ENCODE results near the gene ANTXR1.

ANTXR1 gene

GRCh38 chr2:69013142-69013839, at the start of gene ANTXR1:
Gene ANTXR1, plus strand, starts transcription at chr2:69013179. Its CDS starts 321 bp downstream, at chr2:69013500.
- no peak for TF ChIP-seq CTCF (conservative IDR thresholded peaks at IDR 0.05; ENCODE audit: control insufficient read depth, insufficient read depth, low read depth, low read length)
- DNase-seq (ENCODE audit: low read depth) = peak; percentile 81

GRCh38 chr2:68964282-68964681, 48.7 kb upstream of the ANTXR1 start:
- no peak for DNase-seq (ENCODE audit: low read depth)
- no peak overlapping the region for H3K4me3 ChIP-seq (ENCODE audit: control insufficient read depth, low read depth, low read length)
- TF ChIP-seq CTCF (conservative IDR thresholded peaks at IDR 0.05; ENCODE audit: control insufficient read depth, insufficient read depth, low read depth, low read length) = no peak

More at GRCh38 chr2:69013142-69013839, at the start of gene ANTXR1:
- peak within 1 kb of the TSS; percentile 93 for H3K4me3 ChIP-seq (ENCODE audit: control insufficient read depth, low read depth, low read length)

GRCh38 chr2:68968221-68968620, 44.8 kb upstream of the ANTXR1 start:
- H3K4me3 ChIP-seq (ENCODE audit: control insufficient read depth, low read depth, low read length) = no peak overlapping the region
- DNase-seq (ENCODE audit: low read depth) = no peak
- no peak for TF ChIP-seq CTCF (conservative IDR thresholded peaks at IDR 0.05; ENCODE audit: control insufficient read depth, insufficient read depth, low read depth, low read length)

GRCh38 chr2:68969736-68970490, 43.1 kb upstream of the ANTXR1 start:
- no peak overlapping the region for H3K4me3 ChIP-seq (ENCODE audit: control insufficient read depth, low read depth, low read length)
- no peak for TF ChIP-seq CTCF (conservative IDR thresholded peaks at IDR 0.05; ENCODE audit: control insufficient read depth, insufficient read depth, low read depth, low read length)
- DNase-seq (ENCODE audit: low read depth) = no peak

- no peak for TF ChIP-seq CTCF (conservative IDR thresholded peaks at IDR 0.05; ENCODE audit: control insufficient read depth, insufficient read depth, low read depth, low read length)
- DNase-seq (ENCODE audit: low read depth) = no peak
- H3K4me3 ChIP-seq (ENCODE audit: control insufficient read depth, low read depth, low read length) = no peak overlapping the region
Measured at GRCh38 chr2:68970566-68971265, 42.3 kb upstream of the ANTXR1 start.

GRCh38 chr2:68971591-68972231, 41.3 kb upstream of the ANTXR1 start:
- no peak overlapping the region for H3K4me3 ChIP-seq (ENCODE audit: control insufficient read depth, low read depth, low read length)
- TF ChIP-seq CTCF (conservative IDR thresholded peaks at IDR 0.05; ENCODE audit: control insufficient read depth, insufficient read depth, low read depth, low read length) = no peak
- peak; percentile 86 for DNase-seq (ENCODE audit: low read depth)

All from fibroblast of mammary gland (primary cell).